Head of caudate nucleus (tissue), 42 donors: ENCODE measurements around the gene PHLDB2.

Source experiments
- DNase-seq, 42 donors: peaks; one replicate each; pipeline versions ENCODE4 v3.0.0 to v3.0.0-alpha.2; 2020 to 2021; ENCODE audit warnings: mixed read lengths in 7 of 42
- intact Hi-C: fragments of 100-400 bp; cut with DNase I; formaldehyde crosslinking; loops from one replicate; pipeline ENCODE4 v1.15.0; 2022

PHLDB2 gene

GRCh38 chr3:111871809-111872623 is 13.0 kb downstream of the PHLDB2 start:
- intact Hi-C loops = no loop called here
- DNase-seq = no peak

GRCh38 chr3:111872979-111873378 is 13.9 kb downstream of the PHLDB2 start:
- intact Hi-C loops = no loop called here
- no peak for DNase-seq

DNA sequence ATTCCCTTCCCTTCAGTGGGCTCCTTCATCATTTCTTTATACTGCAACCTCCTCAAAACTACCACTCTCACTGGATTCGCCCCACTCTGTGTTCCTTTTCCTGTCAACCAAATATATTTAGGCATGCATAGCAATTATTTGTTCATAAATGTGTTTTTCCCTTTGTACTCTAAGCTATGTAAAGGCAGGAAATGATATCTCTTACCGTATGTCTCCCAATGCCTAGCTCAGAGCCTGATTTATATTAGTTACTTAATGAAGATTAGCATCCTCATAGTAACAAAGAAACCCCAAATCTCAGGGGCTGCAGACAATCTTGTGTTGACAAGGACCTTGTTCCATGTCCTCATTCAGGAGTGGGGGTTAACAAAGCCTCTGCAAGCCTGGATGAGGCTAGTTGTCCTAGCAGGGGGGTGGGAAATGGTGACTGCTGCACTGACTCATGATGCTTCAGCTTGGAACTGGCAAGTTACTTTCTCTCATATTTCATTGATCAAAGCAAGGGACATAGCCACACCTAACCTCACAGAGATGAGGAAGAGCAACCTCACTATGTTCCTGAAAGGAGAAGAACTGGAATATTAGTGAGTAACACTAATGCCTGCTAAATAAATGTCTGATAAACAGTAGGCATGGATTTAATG is 15.2 kb downstream of the PHLDB2 start:
- intact Hi-C loops = no loop called here

DNA sequence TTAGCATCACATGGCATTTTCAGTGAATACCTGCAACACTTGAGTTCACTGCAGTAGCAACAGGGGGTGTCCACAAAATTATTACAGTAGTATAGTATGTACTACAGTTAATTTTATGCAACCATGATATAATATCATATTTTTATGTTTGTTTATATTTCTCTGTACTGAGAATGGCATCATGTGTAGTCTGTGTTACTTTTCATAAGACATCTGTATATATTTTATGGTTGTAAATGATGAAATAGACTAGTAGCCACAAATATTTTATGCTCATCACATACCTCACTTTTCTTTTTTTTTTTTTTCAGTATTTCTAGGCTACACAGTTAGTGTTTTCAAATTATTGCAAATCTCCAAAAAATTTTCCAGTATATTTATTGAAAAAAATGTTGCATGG is 22.4 kb downstream of the PHLDB2 start:
- intact Hi-C loops = no loop called here
- no peak for DNase-seq

More for the DNA sequence above, 15.2 kb downstream of the PHLDB2 start:
- DNase-seq = no peak

- intact Hi-C loops = no loop called here
- DNase-seq = no peak
Measured at GRCh38 chr3:111882194-111882593, 23.1 kb downstream of the PHLDB2 start.

GRCh38 chr3:111882799-111883198 is 23.7 kb downstream of the PHLDB2 start:
- intact Hi-C loops = no loop called here
- no peak for DNase-seq

- intact Hi-C loops = no loop called here
- no peak for DNase-seq
Measured at GRCh38 chr3:111884411-111885018, 25.4 kb downstream of the PHLDB2 start.

DNA sequence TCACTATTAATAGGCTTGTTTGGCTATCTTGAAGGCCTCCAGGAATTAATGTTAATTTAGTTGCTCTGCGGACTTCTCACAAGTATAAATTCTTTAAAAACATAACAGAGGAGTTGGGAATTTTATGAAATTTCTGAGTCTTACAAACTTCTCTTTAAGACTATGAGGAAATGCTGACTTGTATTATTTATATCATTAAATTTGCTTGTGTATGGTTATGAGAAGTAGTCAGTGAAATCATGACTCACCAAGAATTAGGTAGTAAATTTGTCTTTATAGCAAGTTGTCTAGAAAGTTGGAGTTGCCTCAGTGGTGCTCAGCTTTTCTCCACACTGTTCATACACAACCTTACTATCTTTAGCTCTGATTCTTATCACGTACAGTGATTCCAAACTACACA is 26.5 kb downstream of the PHLDB2 start:
- DNase-seq = no peak
- intact Hi-C loops = no loop called here

DNA sequence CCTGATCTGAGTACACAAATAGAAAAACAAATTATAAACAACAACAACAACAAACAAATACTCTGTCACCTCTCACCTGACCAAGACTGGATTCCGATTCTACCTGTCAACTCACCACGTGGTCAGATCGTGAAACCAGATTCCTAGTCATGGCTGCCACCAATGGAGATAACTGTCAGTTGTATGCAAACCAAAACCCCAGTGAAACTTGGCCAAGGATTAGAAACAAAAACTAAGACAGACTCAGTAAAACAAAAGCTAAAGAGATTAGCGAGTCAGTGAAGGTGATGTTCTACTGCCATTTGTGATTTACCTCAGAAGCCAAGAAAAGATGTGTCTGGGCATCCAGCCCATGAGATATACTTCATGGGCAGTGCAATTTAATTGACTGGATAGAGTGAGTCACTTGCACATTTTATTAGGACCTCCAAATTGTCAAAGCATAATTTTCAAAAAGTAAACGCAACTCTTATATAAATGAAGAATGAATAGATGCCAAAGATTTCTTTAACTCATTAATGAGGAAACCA is 31.1 kb downstream of the PHLDB2 start:
- intact Hi-C loops = no loop called here
- DNase-seq = no peak

- intact Hi-C loops = no loop called here
- DNase-seq = no peak
Measured at GRCh38 chr3:111892070-111892469, 33.0 kb downstream of the PHLDB2 start.

DNA sequence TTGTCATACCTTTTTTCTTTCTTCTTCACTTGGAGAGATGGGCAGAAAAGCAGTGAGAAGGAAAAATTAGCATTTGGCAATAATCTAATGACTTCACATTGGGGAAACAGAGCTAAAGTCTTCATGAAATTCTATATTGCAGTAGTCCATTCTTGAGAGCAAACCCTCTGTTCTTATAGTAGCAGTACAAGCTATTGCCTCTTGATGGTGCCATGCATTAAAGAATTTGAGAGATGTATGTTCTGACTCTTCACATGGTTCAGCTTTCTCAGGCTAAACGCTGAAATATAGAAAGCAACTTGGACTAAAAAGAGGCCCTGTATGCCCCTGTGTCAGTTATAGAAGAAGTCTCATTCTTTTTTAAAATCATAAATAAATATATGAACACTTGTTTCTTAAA is 36.0 kb downstream of the PHLDB2 start:
- peak in 3 of 42 donors; percentile 8 to 32 (median 10) for DNase-seq
- intact Hi-C loops = no loop called here

GRCh38 chr3:111899966-111900365 is 40.9 kb downstream of the PHLDB2 start:
- no peak for DNase-seq
- intact Hi-C loops = no loop called here

DNA sequence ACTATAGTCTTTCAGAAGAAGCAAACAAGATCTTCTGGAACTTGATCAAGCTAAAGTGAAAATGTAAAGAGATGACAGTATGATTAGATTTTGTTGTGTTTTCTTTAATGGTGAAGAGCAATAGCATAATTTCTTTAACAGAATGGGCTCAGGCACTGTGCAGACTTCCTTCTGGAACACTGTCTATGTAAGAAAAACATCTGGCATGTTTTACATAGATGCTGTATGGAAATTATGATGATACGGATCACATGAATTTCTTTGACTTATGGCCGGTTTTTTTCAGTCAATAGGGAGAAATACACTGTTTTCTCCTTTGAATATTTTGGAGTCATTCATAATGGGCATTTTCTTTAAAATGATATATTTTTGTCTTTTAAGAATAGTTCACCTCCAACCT is 42.6 kb downstream of the PHLDB2 start:
- DNase-seq = no peak
- intact Hi-C loops = no loop called here

DNA sequence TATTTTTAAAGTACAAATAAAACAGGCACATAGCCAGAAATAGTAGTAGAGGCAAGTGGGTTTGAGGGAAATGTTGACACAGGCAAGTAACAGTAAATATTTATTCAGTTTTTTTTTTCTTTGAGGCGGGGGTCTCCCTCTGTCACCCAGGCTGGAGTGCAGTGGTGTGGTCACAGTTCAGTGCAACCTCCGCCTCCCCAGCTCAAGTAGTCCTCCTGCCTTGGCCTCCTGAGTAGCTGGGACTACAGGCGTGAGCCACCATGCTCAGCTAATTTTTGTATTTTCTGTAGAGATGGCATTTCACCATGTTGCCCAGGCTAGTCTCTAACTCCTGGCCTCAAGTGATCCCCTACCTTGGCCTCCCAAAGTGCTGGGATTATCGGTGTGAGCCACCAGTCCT is 43.5 kb downstream of the PHLDB2 start:
- intact Hi-C loops = no loop called here
- no peak for DNase-seq

DNA sequence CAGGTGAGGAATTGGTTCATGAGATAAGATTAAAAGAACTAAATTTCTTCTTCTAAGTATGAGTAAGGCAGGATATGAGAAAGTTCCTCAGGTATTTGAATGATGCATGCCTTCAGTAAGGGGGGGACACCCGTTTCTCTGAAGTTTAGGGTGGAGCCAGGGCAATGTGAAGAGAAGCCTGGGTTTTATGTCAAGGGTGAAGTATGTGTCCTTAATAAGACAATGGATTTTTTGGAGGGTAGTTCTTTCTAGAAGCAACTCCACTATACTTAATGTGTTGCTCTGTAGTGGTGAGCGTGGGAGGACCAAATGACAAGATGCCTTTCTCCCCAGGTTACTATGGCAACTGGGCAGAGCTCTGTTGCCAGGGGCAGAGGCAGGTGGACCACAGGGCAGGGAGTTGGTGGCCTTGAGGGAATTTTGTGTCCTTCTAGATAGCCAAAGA is 44.0 kb downstream of the PHLDB2 start:
- intact Hi-C loops = no loop called here
- DNase-seq = peak in 1 of 42 donors; percentile 21

DNA sequence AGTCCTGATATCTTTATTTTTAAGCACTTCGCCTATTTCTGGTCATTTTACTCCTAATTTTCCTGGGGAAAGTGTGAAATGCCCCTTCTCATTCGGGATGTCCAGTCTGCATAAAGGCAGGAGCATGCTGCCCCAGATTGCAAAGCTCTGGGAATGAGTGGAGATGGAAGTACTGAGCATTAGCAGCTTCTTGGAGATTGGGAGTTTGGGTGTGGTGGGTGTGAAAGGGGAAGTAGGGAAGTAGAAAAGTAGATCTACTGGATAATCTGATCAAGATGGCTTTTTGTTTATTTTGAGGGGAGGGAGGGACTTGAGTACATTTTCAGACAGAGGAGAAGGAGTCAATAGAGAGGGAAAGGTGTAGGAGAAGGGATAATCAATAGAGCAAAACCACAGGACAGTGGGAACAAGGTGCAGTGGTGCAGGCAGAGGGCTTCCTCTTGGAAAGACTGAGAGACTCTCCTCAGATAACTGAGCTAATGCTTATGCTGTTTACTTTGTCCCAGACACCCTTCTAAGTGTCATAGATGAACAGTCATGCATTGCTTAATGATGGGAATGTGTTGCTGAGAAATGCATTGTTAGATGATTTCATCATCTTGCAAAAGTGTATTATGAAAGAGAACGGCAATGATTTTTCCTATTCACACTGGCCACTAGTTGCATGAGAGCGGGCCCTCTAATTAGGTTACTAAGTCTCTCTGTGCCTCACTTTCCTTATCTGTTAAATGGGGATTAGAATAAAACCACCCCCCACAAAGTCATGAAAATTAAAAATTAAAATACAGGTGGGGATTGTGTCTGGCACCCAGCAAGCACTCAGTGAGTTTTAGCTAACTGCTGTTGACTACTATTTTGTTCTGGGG is 45.5 kb downstream of the PHLDB2 start:
- no peak for DNase-seq
- intact Hi-C loops = no loop called here

DNA sequence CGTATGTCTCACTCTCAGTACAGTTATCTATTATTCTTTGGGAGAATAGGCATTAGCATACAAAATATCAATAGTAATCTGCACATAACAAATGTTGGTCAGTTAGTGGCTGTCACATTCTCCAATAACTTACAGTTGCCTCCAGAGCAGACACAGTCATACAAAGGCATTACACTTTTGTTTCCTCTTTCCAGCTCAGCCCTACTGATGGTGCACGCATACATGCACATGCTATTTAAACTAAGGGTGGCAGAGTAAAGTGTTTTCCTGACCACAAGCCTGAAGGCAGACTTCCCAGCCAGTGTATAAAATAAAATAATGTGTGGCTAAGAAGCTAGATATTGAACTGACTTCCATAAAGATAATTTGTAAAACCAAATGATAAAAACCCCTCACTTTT is 47.6 kb downstream of the PHLDB2 start:
- intact Hi-C loops = no loop called here

DNA sequence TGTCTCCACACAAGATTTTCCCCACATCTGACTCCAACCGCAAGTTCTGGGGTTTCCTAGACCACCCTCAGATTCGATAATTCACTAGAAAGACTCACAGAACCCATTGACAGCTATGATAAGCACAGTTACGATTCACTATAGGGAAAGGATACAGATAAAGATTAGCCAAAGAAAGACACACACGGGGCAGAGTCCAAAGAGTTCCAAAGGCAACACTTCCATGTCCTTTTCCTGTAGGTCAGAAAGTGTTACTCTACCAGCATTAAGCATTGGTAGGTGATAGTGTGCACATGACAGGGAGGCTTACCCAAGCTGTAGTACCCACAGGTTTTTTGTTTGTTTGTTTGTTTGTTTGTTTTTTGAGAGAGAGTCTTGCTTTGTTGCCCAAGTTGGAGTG is 48.1 kb downstream of the PHLDB2 start:
- intact Hi-C loops = no loop called here
- no peak for DNase-seq

More for the DNA sequence above, 47.6 kb downstream of the PHLDB2 start:
- no peak for DNase-seq

DNA sequence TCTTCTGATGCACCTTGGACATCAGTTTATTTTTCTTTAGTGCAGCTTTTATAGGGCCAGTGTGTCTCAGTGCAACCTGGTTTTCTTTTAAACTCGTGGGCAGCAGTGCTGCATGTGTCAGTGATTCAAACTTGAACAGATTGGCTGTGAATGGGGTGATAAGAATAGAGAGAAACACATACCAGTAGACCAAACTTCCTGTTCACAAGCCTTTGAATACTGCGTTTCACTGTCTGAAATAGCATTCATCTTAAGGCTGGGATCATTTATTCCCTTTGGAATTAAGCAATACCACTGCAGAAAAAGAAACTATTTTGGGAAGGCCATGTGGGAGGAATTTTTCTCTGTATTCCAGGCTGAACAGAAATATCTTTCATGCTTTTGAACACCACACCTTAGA is 51.7 kb downstream of the PHLDB2 start:
- DNase-seq = peak in 2 of 42 donors; percentile 4 to 11
- intact Hi-C loops = no loop called here
